MCF 10A (cell line): Measurements from ENCODE around the gene LECT2. TPM values are rescaled to one million over a fixed set of nuclear protein-coding genes. Genes with fewer than 3 reads are reported as not detected.

Source experiments
- BruUV-seq: library from RNA; stranded (reverse); fragments of 400-500 nt; replicated peaks from 2 replicates; lab custom pipeline; 2021; lab: Mats Ljungman, UMichigan
- CTCF ChIA-PET: fragments of 300-600 bp; sonication (Branson Sonifier 250); formaldehyde crosslinking; extraction: SDS; loops from one replicate; lab custom pipeline; 2021; ENCODE audit warnings: antibody characterized with exemption, inconsistent platforms; lab: Yijun Ruan, JAX
- POLR2A ChIA-PET: fragments of 300-600, 350-650 bp; sonication (Branson Sonifier 250); formaldehyde crosslinking; extraction: SDS; loops from one replicate; lab custom pipeline; 2020; ENCODE audit warnings: antibody characterized with exemption, inconsistent platforms; lab: Yijun Ruan, JAX
- DNase-seq: peaks from one replicate; pipeline ENCODE4 v3.0.0-alpha.2; 2018; ENCODE audit not compliant: unreplicated experiment
- H3K27ac Mint-ChIP-seq: one replicate; pipeline ENCODE4 v1.8.0; 2022; ENCODE audit warnings: mild to moderate bottlenecking, low read depth, mixed read lengths; ENCODE audit not compliant: unreplicated experiment
- H3K27me3 Mint-ChIP-seq: one replicate; pipeline ENCODE4 v1.8.0; 2022; ENCODE audit warnings: mixed read lengths; ENCODE audit not compliant: insufficient read depth, unreplicated experiment
- H3K36me3 Mint-ChIP-seq: one replicate; pipeline ENCODE4 v1.8.0; 2022; ENCODE audit warnings: mild to moderate bottlenecking, moderate library complexity, mixed read lengths; ENCODE audit not compliant: insufficient read depth, unreplicated experiment
- H3K4me1 Mint-ChIP-seq: one replicate; pipeline ENCODE4 v1.8.0; 2022; ENCODE audit warnings: mixed read lengths; ENCODE audit not compliant: insufficient read depth, unreplicated experiment
- H3K4me3 Mint-ChIP-seq: one replicate; pipeline ENCODE4 v1.8.0; 2022; ENCODE audit warnings: mild to moderate bottlenecking, moderate library complexity, mixed read lengths; ENCODE audit not compliant: unreplicated experiment
- H3K9me3 Mint-ChIP-seq: one replicate; pipeline ENCODE4 v1.8.0; 2022; ENCODE audit warnings: mixed read lengths; ENCODE audit not compliant: unreplicated experiment
- CTCF ChIP-seq: fragments of 200-600 bp; IDR thresholded peaks from one replicate; pipeline ENCODE4 v1.8.0; 2022; ENCODE audit warnings: antibody characterized with exemption, mild to moderate bottlenecking; ENCODE audit not compliant: unreplicated experiment
- intact Hi-C: fragments of 100-400 bp; cut with micrococcal nuclease; formaldehyde crosslinking; loops from 2 replicates; pipeline ENCODE4 v1.14.1; 2022
- total RNA-seq: library from RNA; stranded (reverse); gene quantifications from 2 replicates; pipeline ENCODE4 v1.2.3, GENCODE V29; 2022

The LECT2 gene
- total RNA-seq, 1 experiment from 2014 or later, result not detected

DNA sequence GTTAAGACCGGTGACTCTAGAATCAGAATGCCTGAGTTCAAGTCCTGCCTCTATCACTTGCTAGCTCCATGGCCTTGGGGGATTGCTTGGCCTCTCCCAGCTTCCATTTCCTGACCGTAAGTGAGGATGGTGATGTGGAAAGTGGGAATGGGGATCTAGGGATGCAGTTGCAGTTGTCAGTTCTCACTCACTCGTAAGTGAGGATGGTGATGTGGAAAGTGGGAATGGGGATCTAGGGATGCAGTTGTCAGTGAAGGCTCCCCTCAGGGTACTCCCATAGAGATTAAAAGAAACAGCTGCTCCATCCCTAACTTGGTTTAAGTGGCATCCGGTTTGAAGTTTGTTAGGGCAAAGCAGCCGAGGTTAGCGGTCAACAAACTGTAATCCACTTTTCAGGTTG lies 56.1 kb downstream of the LECT2 start:
- no peak overlapping the region for H3K4me3 Mint-ChIP-seq
- ChIA-PET POLR2A (interaction anchor here (0.5 to 0.6 kb wide), 2 partner anchors 13 to 123 kb away, joined by 3 read pairs; no protein-coding TSS in a partner anchor), CTCF (interaction anchor here (0.6 to 4.7 kb wide), 8 partner anchors 9 to 307 kb away, joined by 3 to 27 read pairs (median 3); no protein-coding TSS in a partner anchor)
- no peaks in the 10 kb centered on the region for H3K9me3 Mint-ChIP-seq
- no peak overlapping the region for H3K27ac Mint-ChIP-seq
- peaks cover 82% of the 10 kb centered on the region for H3K27me3 Mint-ChIP-seq
- no peaks in the 10 kb centered on the region for H3K4me1 Mint-ChIP-seq
- no peak for DNase-seq
- BruUV-seq, result no TSS peak
- intact Hi-C loops, result no loop called here
- no peaks in the 10 kb centered on the region for H3K36me3 Mint-ChIP-seq
- no peak for TF ChIP-seq CTCF

Other genes with a start within 250 kb of the LECT2 start
- gene SLC25A48, start 120.3 kb downstream of the LECT2 start, total RNA-seq, result not detected in 2 replicates
- not detected in 2 replicates for gene IL9, start 59.1 kb downstream of the LECT2 start, total RNA-seq
- 623 and 892 TPM in 2 replicates for gene TGFBI, start 74.0 kb upstream of the LECT2 start, total RNA-seq
- 97.4 and 106 TPM in 2 replicates for gene SMAD5, start 177.9 kb upstream of the LECT2 start, total RNA-seq
- gene SMIM32, start 238.2 kb upstream of the LECT2 start, total RNA-seq, result not detected in 2 replicates